Forelimb muscle (tissue), 1 donor: ENCODE results near the gene PLEKHG5. TPM values are rescaled to one million over a fixed set of nuclear protein-coding genes. Genes with fewer than 3 reads are reported as not detected.

Source experiments
- DNase-seq: peaks from one replicate; pipeline ENCODE4 v3.0.0-alpha.2; 2013; ENCODE audit warnings: low read depth
- polyA plus RNA-seq: library from polyadenylated mRNA; unstranded; fragments of 120-200 nt; gene quantifications from one replicate; pipeline ENCODE4 v1.2.1, GENCODE V29; 2013; ENCODE audit not compliant: insufficient read length

The PLEKHG5 gene
- polyA plus RNA-seq, 1 donor = 10.6 TPM

GRCh38 chr1:6475381-6476133 is 15.9 kb downstream of the PLEKHG5 start:
- no peak for DNase-seq

- DNase-seq = no peak
These were observed 16.6 kb downstream of the PLEKHG5 start for GRCh38 chr1:6474815-6475282.

GRCh38 chr1:6473974-6474814 is 17.3 kb downstream of the PLEKHG5 start:
- no peak for DNase-seq

DNA sequence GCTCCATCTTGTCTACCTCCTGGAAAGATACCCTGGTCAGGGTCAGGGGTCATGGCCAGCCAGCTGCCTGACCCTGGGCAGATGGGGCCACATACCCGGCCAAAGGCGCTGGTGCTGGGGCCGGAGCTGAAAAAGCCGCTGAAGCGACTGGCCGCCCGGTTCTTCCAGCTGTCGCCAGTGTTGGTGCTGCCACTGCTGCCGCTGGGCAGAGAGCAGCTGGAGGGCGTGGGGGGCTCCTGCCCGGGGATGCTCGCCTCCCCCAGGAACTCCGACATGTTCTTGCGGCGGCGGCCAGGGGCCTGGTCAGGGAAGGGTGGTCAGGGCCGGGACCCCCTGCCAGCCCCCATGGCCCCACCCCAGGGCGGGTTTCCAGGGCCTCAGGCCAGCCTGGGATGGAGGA is 18.3 kb downstream of the PLEKHG5 start:
- no peak for DNase-seq

DNA sequence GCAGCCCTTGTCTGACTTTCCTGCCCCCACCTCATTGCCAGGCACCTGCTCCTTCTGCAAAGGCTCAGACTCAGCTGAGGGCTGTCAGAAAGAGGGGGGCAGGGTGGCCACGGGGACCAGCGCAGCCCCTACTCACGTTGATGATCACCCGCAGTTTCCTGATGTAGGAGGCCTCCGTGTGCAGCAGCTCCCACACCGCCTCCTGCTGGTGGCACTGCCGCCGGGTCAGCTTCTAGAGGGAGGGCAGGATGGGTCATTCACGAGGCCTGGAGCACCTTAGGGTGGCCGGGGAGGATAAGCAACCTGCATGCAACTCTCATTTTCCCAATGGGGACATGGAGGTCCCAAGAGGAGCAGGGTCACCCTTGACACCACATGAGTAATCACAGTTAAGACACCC is 19.1 kb downstream of the PLEKHG5 start:
- DNase-seq = no peak

DNA sequence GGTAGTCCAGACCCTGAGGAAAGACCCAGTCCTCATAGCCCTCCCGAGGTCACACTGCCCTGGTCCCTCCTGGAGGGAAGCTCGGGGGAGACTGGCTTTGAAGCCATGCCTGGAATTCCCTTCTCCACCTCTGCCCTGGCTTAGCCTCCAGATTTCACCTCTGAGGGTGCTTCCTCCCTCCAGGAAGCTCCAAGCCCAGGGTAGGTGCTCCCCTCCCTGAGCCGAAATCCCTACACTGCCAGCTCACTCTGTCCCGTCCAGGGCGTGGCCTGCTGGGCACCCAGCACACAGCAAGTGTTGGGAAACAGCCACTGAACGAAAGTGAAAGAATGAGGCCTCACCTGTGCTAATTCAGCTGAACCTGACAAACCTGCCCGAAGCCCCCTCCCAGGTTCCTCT is 19.5 kb downstream of the PLEKHG5 start:
- DNase-seq = no peak

DNA sequence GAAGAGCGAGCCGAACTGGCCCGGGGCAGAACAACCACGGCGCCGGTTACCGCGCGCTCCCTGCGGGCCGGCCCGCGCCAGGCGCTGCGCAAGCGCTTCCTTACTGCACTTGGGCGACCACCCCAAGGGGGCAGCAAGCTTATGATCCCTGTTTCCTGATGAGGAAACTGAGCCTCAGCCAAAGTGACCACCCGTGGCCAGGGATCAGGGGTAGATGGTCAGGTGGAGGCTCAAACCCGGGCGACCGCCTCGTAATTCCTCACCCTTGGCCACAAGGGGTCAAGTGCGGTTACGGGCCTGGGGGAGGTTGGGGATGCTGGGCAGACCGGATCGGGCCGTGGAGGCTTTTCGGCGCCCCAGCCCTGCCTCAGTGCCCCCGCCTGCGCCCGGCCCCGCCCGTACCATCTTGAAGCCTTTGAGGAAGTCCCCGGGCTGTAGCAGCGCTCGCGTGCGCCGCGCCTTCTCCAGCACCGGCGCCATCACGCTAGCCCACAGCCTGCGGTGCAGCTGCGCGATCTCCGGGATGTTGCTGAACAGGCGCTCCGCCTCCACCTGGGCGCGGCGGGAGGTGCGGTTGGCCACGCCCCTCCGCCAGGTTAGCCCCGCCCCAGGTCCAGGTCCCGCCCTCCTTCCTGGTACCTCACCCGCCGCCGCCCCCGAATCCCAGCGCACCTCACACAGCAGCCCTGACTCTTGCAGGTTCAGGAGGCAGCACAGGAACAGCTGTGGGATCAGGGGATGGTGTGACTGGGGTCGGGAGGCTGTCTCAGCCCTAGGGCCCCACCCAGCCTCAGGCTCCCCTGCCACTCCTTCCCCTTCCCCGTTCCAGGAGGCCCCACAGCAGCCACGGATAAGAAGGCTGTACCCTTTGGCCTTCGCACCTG is 20.1 kb downstream of the PLEKHG5 start:
- no peak for DNase-seq

DNA sequence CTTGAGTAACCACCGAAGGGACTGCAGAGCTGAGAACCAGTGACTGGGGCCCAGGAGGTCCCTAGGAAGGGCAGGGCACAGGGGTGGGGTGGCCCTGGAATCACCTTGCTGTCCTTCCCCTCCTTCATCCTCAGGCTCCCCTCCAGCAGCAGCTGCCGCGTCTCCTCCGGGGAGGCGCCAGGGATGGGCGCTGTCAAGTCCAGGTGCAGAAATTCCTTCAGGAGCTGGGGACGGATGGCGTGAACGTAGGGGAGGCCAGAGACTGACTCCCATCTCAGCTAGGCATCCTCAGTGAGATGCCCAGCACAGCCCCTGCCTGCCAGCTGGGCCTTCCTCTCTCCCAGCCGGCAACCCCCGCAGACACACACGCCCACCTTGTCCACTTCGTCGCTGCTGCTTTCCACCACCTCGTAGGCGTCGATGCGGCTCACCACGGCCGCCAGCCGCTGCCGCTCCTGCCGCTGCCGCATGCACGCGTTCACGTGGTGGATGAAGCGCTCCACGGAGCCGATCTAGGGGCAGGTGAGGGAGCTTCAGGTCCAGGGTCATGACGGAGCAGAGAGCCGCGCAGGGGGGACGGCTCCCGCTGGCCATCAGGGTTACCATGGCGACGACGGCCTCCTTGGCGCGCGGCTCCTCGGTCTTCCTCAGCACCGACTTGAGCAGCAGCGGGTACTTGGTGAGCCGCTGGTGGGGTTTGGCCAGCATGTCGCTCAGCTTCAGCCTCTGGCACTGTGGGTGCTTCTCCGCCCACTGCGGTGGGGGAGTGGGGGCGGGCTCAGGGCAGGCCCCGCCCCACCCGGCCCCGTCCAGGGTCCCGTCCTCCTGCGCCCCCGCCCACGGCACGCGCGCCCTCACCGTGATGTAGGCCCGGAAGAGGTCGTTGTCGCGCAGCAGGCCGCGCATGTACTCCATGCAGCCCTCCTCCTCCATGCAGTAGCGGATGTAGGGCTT is 21.1 kb downstream of the PLEKHG5 start:
- DNase-seq = no peak

GRCh38 chr1:6468729-6469461 is 22.6 kb downstream of the PLEKHG5 start:
- DNase-seq = no peak

DNA sequence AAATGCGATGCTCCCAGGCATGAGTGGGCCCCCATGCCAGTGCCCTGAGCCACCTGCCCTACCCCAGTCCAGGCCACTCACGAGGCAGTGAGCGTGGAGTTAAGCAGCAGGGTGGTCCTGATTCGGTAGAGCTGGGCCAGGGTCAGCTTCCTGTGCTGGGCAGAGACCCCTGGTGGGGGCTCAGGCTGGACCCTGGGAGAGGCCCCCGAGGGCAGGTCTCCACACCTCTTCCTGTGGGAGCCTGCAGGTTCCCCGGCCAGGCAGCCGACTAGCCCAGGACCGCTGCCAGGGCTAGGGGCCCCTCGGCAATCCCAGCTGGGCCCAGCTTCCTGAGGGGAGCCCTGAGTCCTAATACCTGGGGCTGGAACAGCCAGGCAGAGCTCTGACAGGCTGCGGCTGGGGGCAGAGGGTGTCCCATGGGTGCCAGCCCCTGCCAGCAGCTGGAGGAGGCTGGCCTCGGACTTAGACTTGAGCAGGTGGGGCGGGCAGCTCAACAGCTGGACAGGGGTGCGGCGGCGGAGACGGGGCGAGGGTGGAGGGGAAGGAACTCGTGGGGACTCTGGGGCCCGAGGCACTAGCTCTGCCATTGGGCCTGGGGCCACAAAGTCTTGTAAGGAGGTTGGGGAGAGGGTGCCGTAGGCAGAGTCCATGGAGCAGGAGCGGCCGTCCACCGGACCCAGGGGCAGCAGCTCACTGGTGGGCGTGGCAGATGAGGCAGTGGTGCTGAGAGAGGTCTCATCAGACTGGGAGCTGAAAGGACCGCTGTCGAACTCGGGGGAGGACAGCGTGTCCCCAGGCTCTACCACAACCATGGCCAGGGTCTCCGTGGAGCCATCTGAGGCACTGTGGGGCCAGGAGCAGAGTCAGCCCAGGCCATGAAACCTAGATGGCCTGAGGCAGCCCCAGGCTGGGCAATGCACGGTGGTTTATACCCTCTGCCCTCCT is 23.5 kb downstream of the PLEKHG5 start:
- DNase-seq = no peak

DNA sequence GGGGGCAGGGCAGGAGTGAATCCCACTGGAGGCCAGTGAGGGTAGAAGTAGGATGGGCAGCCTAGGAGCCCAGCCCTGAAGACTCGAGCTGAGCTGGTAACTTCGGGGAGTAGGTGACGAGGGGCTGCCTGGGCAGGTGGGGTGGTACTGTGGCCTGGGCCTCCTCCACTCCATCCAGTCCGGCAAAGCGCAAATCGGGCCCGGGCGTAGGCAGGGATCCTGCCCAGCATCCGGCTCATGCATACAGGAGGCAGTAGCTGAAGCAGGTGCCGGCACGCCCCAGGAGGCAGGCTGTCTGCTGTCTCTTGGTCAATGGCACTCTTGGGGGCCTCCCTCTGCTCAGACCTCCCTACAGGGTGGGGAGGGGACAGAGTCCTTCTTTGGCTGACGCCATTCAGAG is 24.2 kb downstream of the PLEKHG5 start:
- DNase-seq = no peak

GRCh38 chr1:6466751-6467150 is 24.7 kb downstream of the PLEKHG5 start:
- no peak for DNase-seq

- no peak for DNase-seq
These were observed 25.4 kb downstream of the PLEKHG5 start, which contains the start of gene TNFRSF25 for GRCh38 chr1:6466023-6466422. TSS of gene TNFRSF25 (minus strand) at chr1:6466173. CDS start at chr1:6466107, 66 bp downstream.

GRCh38 chr1:6465461-6466005 is 25.9 kb downstream of the PLEKHG5 start:
- no peak for DNase-seq

DNA sequence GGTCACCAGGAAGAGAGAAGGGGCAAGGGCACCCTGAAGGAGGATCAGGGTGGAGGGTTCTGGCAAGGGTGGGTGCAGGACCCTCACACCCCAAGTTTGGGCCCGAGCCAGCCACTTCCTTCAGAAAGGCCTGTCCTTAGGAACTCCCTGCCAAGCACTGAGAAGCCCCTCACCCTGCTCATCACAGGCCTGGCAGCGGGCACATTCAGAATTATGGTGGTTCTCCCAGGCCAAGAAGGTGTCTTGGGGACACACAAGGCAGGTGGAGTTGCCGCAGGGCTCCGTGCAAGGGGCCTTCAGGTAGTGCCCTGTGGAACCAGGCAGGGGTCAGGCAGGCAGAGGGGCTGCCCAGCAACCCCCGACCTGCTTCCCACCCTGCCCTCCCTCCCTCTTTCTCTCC is 26.6 kb downstream of the PLEKHG5 start:
- no peak for DNase-seq

GRCh38 chr1:6464514-6464836 is 27.0 kb downstream of the PLEKHG5 start:
- no peak for DNase-seq

GRCh38 chr1:6463120-6463412 is 28.4 kb downstream of the PLEKHG5 start:
- no peak for DNase-seq

DNA sequence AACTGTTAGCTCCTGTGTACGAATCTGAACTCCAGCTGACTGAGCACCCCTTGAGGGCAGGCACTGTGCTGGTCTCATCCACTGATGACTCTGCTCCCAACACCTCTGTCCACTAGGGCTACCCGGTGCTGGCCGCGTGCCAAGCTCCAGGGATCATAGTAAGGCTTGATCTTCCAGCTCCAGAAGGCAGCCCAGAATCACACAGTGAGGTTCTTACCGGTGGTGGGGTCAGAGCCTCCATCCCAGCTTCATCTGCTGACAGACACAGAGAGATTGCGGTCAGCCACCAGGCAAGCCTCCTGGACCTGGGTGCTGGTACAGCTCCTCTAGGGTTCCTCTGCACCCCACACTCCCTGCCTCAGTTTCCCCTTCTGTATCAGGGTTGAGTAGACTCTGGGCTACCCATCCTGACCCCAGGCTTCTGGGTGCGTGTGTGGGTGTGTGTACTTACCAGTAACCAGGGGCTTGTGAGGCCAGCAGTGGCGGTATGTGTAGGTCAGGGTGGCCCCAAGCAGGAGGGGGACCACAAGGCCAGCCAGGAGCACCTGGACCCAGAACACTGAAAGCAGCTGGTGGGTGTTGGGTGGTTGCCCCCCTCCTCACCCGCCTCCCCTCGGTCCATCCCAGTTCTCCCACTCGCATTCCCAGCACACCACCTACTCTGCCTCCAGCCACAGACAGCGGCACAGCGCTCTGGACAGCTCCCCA is 28.9 kb downstream of the PLEKHG5 start:
- no peak for DNase-seq
